GM12864 (cell line): ENCODE results near the gene SMARCC1.

Experiments
- DNase-seq: peaks from one replicate; pipeline ENCODE4 v3.0.0-alpha.2; 2011; ENCODE audit warnings: low read depth
- H3K4me3 ChIP-seq: 2 replicates; pipeline ENCODE4 v1.5.1; 2011; ENCODE audit warnings: mild to moderate bottlenecking, low read depth, low read length, control low read depth
- CTCF ChIP-seq: IDR thresholded peaks from 2 replicates; pipeline ENCODE4 v1.5.1; 2011; ENCODE audit warnings: low read depth, mild to moderate bottlenecking, moderate library complexity, low read length, control low read depth, inconsistent platforms; ENCODE audit errors: missing control alignments

Gene SMARCC1

GRCh38 chr3:47658444-47658843 is 123.2 kb downstream of the SMARCC1 start:
- H3K4me3 ChIP-seq = no peak overlapping the region
- TF ChIP-seq CTCF = no peak
- no peak for DNase-seq

GRCh38 chr3:47652142-47652541 is 129.6 kb downstream of the SMARCC1 start:
- H3K4me3 ChIP-seq = no peak overlapping the region
- TF ChIP-seq CTCF = no peak
- no peak for DNase-seq

- no peak for DNase-seq
- no peak for TF ChIP-seq CTCF
- H3K4me3 ChIP-seq = no peak overlapping the region
These were observed 131.4 kb downstream of the SMARCC1 start for GRCh38 chr3:47650294-47650693.

GRCh38 chr3:47647550-47647949 is 134.1 kb downstream of the SMARCC1 start:
- H3K4me3 ChIP-seq = no peak overlapping the region
- DNase-seq = no peak
- no peak for TF ChIP-seq CTCF

GRCh38 chr3:47646362-47646761 is 135.3 kb downstream of the SMARCC1 start:
- no peak for DNase-seq
- TF ChIP-seq CTCF = no peak
- no peak overlapping the region for H3K4me3 ChIP-seq

GRCh38 chr3:47645551-47645950 is 136.1 kb downstream of the SMARCC1 start:
- no peak for TF ChIP-seq CTCF
- H3K4me3 ChIP-seq = no peak overlapping the region
- no peak for DNase-seq

GRCh38 chr3:47643092-47643491 is 138.6 kb downstream of the SMARCC1 start:
- DNase-seq = no peak
- no peak for TF ChIP-seq CTCF
- no peak overlapping the region for H3K4me3 ChIP-seq
